HG02571 (cell line): ENCODE measurements around the gene GRXCR2.
"Not testable (repeated sequence)": the region's sequence is repeated elsewhere in the genome, so short reads cannot be mapped to it uniquely, and the experiment has no call there.

Experiments
- ATAC-seq: cut with Tn5 transposase; IDR thresholded peaks from one replicate; pipeline ENCODE4 v1.9.1; 2021; ENCODE audit warnings: mild to moderate bottlenecking, moderate library complexity; ENCODE audit not compliant: unreplicated experiment

The GRXCR2 gene

GRCh38 chr5:145840458-145841132 is 32.2 kb downstream of the GRXCR2 start:
- no peak for ATAC-seq

DNA sequence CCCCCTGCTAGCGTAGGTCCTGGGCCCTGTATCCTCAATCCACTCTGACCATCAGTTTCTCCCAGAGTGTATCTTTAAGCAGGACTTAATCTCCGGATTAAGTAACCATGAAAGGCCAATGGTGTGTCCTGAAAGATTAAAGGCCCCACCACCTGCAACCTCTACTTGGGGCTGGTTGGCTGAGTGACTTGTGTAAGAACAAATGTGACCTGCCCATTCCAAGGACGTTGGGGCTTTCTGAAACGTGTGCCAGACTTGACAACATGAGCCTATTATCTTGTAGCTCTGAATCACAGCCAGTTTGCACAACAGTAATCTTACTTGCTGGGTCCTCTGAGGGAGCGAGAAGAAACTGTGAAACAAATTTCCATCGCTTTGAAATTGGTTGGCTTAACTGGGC is 34.5 kb downstream of the GRXCR2 start:
- no peak for ATAC-seq

DNA sequence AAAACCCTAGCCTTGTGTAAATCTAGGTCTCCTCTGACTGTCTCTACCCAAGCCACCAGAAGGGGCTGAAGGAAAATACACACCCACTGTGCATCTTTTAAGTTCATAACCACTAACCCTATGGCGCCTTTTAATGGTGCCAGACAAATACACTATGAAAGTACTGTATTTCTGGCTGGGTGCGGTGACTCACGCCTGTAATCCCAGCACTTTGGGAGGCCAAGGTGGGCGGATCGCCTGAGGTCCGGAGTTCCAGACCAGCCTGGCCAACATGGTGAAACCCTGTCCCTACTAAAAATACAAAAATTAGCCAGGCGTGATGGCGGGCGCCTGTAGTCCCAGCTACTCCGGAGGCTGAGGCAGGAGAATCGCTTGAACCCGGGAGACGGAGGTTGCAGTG is 36.6 kb downstream of the GRXCR2 start:
- not testable (repeated sequence) for ATAC-seq

DNA sequence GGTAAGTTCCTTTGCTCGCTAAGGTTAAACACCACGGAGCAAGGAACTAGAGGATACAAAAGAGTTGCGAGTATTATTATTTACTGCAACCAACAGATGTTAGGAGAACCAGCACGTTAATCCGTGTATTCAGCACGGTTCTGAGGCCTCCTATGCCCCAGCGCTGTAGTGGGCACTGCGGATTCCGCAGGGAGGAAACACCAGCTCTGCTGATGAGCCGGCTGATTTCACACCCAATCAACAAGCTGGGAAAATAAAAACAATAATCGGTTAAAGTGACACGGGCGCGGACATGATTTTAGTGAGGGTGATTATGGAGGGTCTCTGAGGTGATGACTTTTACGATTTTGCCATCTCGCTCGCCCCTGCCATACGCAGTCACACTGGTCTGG is 37.0 kb downstream of the GRXCR2 start:
- no peak for ATAC-seq

DNA sequence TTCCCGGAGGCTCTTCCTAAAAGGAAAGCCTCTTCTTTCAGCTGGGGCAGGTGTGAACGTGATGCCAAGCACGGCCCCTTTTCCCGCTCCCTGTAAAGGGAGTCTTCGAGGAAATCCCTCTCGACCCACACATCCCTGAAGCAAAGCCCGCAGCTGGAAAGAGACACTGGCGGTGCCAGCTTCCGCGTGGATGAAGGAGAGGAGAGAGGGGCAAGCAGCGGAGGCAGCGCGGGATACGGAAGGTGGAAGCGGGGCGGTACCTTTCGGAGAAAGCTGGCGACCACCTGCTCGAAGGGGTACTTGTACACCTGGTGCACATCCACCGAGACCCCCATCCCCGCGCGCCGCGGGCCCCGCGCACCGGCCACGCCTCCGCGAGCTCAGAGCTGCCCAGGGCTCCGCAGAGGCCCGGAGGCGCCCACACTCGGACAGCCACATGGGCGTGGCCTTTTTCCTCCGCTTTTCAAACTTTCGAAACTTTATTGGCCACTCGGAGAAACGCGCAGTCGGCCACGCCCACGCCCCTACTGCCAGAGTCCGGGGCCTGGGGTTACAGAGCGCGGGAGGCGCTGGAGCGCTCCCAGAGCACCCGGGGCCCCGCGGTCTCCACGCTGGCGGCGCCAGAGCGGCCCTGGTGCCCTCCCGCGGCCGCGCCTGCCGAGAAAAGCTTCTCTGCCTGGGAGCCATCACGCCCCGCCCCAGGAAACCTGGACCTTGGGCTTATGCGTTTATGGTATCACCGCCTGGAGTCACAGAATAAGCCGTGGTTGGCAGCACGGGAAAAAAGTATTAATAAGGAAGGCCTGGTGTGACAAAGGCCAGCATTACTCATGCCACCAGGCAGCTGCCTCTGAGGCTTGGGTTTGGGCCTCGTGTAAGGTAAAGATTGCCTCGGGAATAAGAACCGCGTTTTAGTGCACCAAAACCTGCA is 37.6 kb downstream of the GRXCR2 start, which contains the start of gene PRELID2:
Gene PRELID2, minus strand, starts transcription at position 426 of the 931 bp plus-strand sequence. Its CDS starts 91 bp downstream, at position 335.
- peak; percentile 88 for ATAC-seq

GRCh38 chr5:145834554-145834916 is 38.3 kb downstream of the GRXCR2 start:
- ATAC-seq, result peak; percentile 3

- no peak for ATAC-seq
These were observed 39.1 kb downstream of the GRXCR2 start for GRCh38 chr5:145833631-145834200.

- no peak for ATAC-seq
These were observed 42.2 kb downstream of the GRXCR2 start for GRCh38 chr5:145830594-145830993.

GRCh38 chr5:145829708-145830361 is 43.0 kb downstream of the GRXCR2 start:
- ATAC-seq, result no peak

DNA sequence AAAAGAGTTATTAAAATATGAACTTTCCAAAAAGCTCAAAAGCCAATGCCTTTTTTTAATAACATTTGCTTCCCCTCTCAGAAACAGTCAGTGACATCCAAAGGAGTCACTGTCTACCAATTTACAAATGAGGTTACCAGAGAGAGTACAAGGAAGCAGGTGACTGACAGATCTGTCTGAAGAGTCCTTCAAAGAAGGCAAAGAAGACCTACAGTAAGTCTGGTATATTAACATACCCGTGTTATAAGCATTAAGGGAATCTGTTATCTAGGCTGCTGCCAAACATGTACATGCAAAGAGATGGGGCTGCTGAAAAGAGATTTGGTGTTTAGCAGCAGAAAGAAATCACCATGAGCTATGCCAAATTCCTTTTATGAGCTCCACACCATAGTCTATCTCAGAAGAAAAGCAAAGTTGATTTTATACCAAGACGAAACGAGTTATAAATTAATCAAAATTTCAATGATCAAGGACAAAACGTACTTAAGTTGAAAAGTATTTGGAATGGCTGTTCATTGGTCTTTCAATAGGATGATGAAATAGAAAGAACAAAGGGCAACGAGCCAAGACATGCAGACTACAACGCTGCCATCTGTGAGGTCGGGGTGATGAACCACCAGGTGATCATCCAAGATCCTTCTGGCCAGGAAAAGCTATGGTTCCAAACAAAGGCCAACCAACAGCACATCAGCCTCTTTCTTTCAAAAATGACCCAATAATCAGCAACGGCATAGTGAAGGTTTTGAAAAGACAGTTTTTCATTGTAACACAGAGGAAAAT is 45.7 kb downstream of the GRXCR2 start:
- no peak for ATAC-seq

DNA sequence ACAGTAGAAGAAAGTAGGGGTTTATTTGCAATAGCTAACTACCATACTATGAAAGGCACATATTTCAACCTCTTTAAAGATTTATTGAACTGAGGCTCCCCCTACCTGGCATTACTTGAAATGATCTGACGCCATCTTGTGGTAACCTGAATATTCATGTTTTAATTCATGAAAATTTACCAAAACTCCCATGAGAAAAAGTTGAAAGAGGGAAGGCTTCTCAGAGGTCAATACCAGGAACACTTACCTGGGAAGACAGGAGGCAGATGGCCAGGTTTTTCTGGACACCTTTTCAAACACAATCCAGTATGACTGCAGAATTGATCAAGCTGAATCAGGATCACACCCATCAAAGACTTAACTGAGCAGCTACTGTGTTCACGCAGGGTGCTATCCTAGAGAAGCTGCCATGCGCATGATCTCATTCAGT is 47.0 kb downstream of the GRXCR2 start:
- peak; percentile 69 for ATAC-seq

DNA sequence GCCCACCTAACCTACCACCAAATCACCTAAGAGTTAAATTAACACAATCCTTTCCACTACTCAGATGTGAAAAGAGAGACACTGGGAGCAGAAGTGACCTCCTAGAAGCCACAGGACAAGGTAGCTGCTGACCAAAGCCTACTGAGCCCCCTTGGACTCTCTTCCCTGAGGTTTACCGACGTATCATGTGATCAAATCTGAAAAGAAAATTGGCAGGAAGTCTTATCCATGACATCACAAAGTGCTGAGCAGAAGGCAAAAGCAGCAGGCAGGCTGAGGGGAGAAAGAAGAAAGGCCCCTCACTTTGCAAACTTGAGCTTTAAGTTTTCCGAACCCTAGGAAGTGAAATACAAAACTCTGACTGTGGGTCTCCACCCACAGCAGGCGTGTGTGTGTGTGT is 48.8 kb downstream of the GRXCR2 start:
- no peak for ATAC-seq

- ATAC-seq, result no peak
These were observed 54.2 kb downstream of the GRXCR2 start for GRCh38 chr5:145818604-145819003.

- no peak for ATAC-seq
These were observed 59.9 kb downstream of the GRXCR2 start for GRCh38 chr5:145812877-145813276.

GRCh38 chr5:145811834-145812625 is 60.8 kb downstream of the GRXCR2 start:
- no peak for ATAC-seq
